HepG2 (cell line): ENCODE results near the gene LURAP1L. TPM values are rescaled to one million over a fixed set of nuclear protein-coding genes. Genes with fewer than 3 reads are reported as not detected.

Experiments
- ELF3 ChIP-seq: IDR thresholded peaks from 2 replicates; pipeline ENCODE4 v1.6.1; 2016; ENCODE audit warnings: missing genetic modification reagents, missing compliant biosample characterization
- HOXA5 ChIP-seq: sonication (generic); formaldehyde crosslinking; IDR thresholded peaks from 2 replicates; pipeline ENCODE4 v1.4.0; 2020; ENCODE audit warnings: missing genetic modification reagents
- MED1 ChIP-seq: sonication (generic); formaldehyde crosslinking; IDR thresholded peaks from 2 replicates; pipeline ENCODE4 v1.4.0; 2020; ENCODE audit warnings: missing genetic modification reagents
- RARA ChIP-seq: IDR thresholded peaks from 2 replicates; pipeline ENCODE4 v1.6.1; 2016; ENCODE audit warnings: missing genetic modification reagents, missing compliant biosample characterization
- RFXAP ChIP-seq: sonication (generic); formaldehyde crosslinking; IDR thresholded peaks from 2 replicates; pipeline ENCODE4 v1.4.0; 2020; ENCODE audit warnings: missing genetic modification reagents, borderline replicate concordance
- UBTF ChIP-seq: sonication (generic); formaldehyde crosslinking; IDR thresholded peaks from 2 replicates; pipeline ENCODE4 v1.4.0; 2020; ENCODE audit warnings: mild to moderate bottlenecking, missing genetic modification reagents
- ZBTB49 ChIP-seq: sonication (generic); formaldehyde crosslinking; IDR thresholded peaks from 2 replicates; pipeline ENCODE4 v1.4.0; 2020; ENCODE audit warnings: missing genetic modification reagents, borderline replicate concordance
- ZHX2 ChIP-seq, 2 experiments: sonication (generic) in 1 of 2; formaldehyde crosslinking in 1 of 2; IDR thresholded peaks; 2 replicates each; pipeline versions ENCODE4 v1.6.1 to v1.9.0; 2014 to 2022; ENCODE audit warnings: antibody characterized with exemption in 1 of 2, borderline replicate concordance in 1 of 2, inconsistent platforms in 1 of 2, low read depth in 1 of 2, missing genetic modification reagents in 1 of 2
- ZNF225 ChIP-seq: sonication (generic); formaldehyde crosslinking; IDR thresholded peaks from 2 replicates; pipeline ENCODE4 v1.4.0; 2020; ENCODE audit warnings: mild to moderate bottlenecking, missing genetic modification reagents
- ZNF274 ChIP-seq: sonication (generic); formaldehyde crosslinking; IDR thresholded peaks from 2 replicates; pipeline ENCODE4 v1.5.1; 2020; ENCODE audit warnings: mild to moderate bottlenecking, missing genetic modification reagents
- ZNF362 ChIP-seq: sonication (generic); formaldehyde crosslinking; IDR thresholded peaks from 2 replicates; pipeline ENCODE4 v1.4.0; 2020; ENCODE audit warnings: missing genetic modification reagents, mild to moderate bottlenecking, borderline replicate concordance
- ZNF691 ChIP-seq: sonication (generic); formaldehyde crosslinking; IDR thresholded peaks from 2 replicates; pipeline ENCODE4 v1.4.0; 2020; ENCODE audit warnings: missing genetic modification reagents, low read depth, mild to moderate bottlenecking, borderline replicate concordance
- ZSCAN21 ChIP-seq: sonication (generic); formaldehyde crosslinking; IDR thresholded peaks from 2 replicates; pipeline ENCODE4 v1.8.0; 2022; ENCODE audit warnings: mild to moderate bottlenecking, missing genetic modification reagents, moderate library complexity, borderline replicate concordance
- polyA plus RNA-seq, 8 experiments: library from polyadenylated mRNA; depleted of rRNA in 3 of 8; stranded (reverse) in 7 of 8; unstranded in 1 of 8; fragments of >200 nt; fragmentation: Illumina TruSeq in 4 of 8; extraction: Trizol in 4 of 8; gene quantifications; 2 replicates each; pipeline versions ENCODE4 v1.2.1 to v1.2.3, GENCODE V29; 2011 to 2016; ENCODE audit warnings: low read depth in 4 of 8, missing spikeins in 1 of 8, mixed read lengths in 1 of 8; ENCODE audit not compliant: insufficient read depth in 1 of 8
- total RNA-seq, 5 experiments: library from RNA; depleted of rRNA; stranded (reverse); fragments of >200 nt; fragmentation: Illumina TruSeq; extraction: Trizol; gene quantifications; 2 replicates each; pipeline ENCODE4 v1.2.3, GENCODE V29; 2016; ENCODE audit warnings: low read depth in 1 of 5

Gene LURAP1L
- total and polyA plus RNA-seq, 2 of the 13 experiments (the other 11 are each of a cell fraction or from before 2014, with no cell fraction given), result 6.7 to 16.6 TPM

- TF ChIP-seq UBTF (CRISPR knock-in tag), result peak; percentile 94
- peak; percentile 92; the same call in 1 of the 2 replicates for TF ChIP-seq ZNF691 (CRISPR knock-in tag)
- peak; percentile 41; the same call in 1 of the 2 replicates for TF ChIP-seq ZNF225 (CRISPR knock-in tag)
- TF ChIP-seq HOXA5 (CRISPR knock-in tag), result peak; percentile 59; the same call in 1 of the 2 replicates
- TF ChIP-seq ZBTB49, result no peak
- peak; percentile 78; the same call in 1 of the 2 replicates for TF ChIP-seq ZNF362 (CRISPR knock-in tag)
- peak; percentile 87 for TF ChIP-seq MED1 (CRISPR knock-in tag)
- TF ChIP-seq RARA (CRISPR knock-in tag), result peak; percentile 54
- peak; percentile 43; the same call in 1 of the 2 replicates for TF ChIP-seq ZSCAN21 (CRISPR knock-in tag)
- TF ChIP-seq ELF3, result peak; percentile 83
- TF ChIP-seq ZNF274 (CRISPR knock-in tag), result peak; percentile 44; the same call in 1 of the 2 replicates
- TF ChIP-seq RFXAP, result peak; percentile 73; the same call in 1 of the 2 replicates
- TF ChIP-seq ZHX2 (IDR thresholded peaks at IDR 0.05; ENCODE audit: low read depth), result peak; percentile 41; the same call in 1 of the 2 replicates
- no peak for TF ChIP-seq ZHX2 (CRISPR knock-in tag; IDR thresholded peaks at IDR 0.05; ENCODE audit: borderline replicate concordance)
Measured at GRCh38 chr9:12775679-12776512, 1.1 kb downstream of the LURAP1L start (continued).
